ENCODE data around the gene COG5. TPM values are rescaled to one million over a fixed set of nuclear protein-coding genes. Genes with fewer than 3 reads are reported as not detected.

COG5 gene
- total RNA-seq, 4 donors from 2014 or later, result 39.7 to 143 (median 98.3) TPM

- Histone ChIP-seq H3K9me3 (no peaks in the 10 kb centered on the region), H3K4me3 (peak overlapping the region; percentile 94 to 99), H3K27me3 (no peaks in the 10 kb centered on the region), H3K36me3 (no peaks in the 10 kb centered on the region), H3K4me1 (peaks cover 5 to 13% of the 10 kb centered on the region in 2 donors), H3K27ac (peak overlapping the region; percentile 92 to 98)
- no peak for DNase-seq
- no peak for TF ChIP-seq POLR2A (IDR thresholded peaks at IDR 0.05)
- intact Hi-C loops (cut with DNase I; ENCODE audit: low total_unique reads), result no loop called here
These were observed 1.0 kb upstream of the COG5 start for GRCh38 chr7:107564553-107565298.

GRCh38 chr7:107563081-107563774 is 492 bp downstream of the COG5 start:
- no peaks in the 10 kb centered on the region for H3K36me3 ChIP-seq
- peak overlapping the region; percentile 94 to 99 for H3K4me3 ChIP-seq
- H3K4me1 ChIP-seq, result peaks cover 5 to 13% of the 10 kb centered on the region in 2 donors
- no peaks in the 10 kb centered on the region for H3K9me3 ChIP-seq
- H3K27me3 ChIP-seq, result no peaks in the 10 kb centered on the region
- intact Hi-C loops (cut with DNase I; ENCODE audit: low total_unique reads), result no loop called here
- no peak for DNase-seq
- no peak for TF ChIP-seq CTCF (IDR thresholded peaks at IDR 0.05)
- no peak for TF ChIP-seq POLR2A (IDR thresholded peaks at IDR 0.05)
- H3K27ac ChIP-seq, result peak overlapping the region; percentile 92 to 98

- no peak overlapping the region for H3K4me3 ChIP-seq
- no peaks in the 10 kb centered on the region for H3K27me3 ChIP-seq
- no peak for TF ChIP-seq POLR2A (IDR thresholded peaks at IDR 0.05)
- no peak for DNase-seq
- peak overlapping the region in 1 of 2 donors; percentile 0 for H3K27ac ChIP-seq
- intact Hi-C loops (cut with DNase I; ENCODE audit: low total_unique reads), result no loop called here
- no peaks in the 10 kb centered on the region for H3K36me3 ChIP-seq
- H3K9me3 ChIP-seq, result no peaks in the 10 kb centered on the region
- H3K4me1 ChIP-seq, result peaks cover 5 to 13% of the 10 kb centered on the region in 2 donors
These were observed 2.7 kb downstream of the COG5 start for GRCh38 chr7:107560898-107561516.

- Histone ChIP-seq H3K27me3 (no peaks in the 10 kb centered on the region), H3K4me3 (no peak overlapping the region), H3K36me3 (no peaks in the 10 kb centered on the region), H3K9me3 (no peaks in the 10 kb centered on the region), H3K4me1 (peaks cover 5 to 7% of the 10 kb centered on the region in 2 donors), H3K27ac (no peak overlapping the region)
- TF ChIP-seq POLR2A (IDR thresholded peaks at IDR 0.05) (no peak), CTCF (IDR thresholded peaks at IDR 0.05) (no peak)
- intact Hi-C loops (cut with DNase I; ENCODE audit: low total_unique reads), result no loop called here
- DNase-seq, result no peak
These were observed 3.9 kb downstream of the COG5 start for GRCh38 chr7:107559864-107560263.

GRCh38 chr7:107555893-107556292 is 7.8 kb downstream of the COG5 start:
- TF ChIP-seq POLR2A (IDR thresholded peaks at IDR 0.05) (no peak), CTCF (IDR thresholded peaks at IDR 0.05) (no peak)
- intact Hi-C loops (cut with DNase I; ENCODE audit: low total_unique reads), result no loop called here

GRCh38 chr7:107551936-107552335 is 11.8 kb downstream of the COG5 start:
- Histone ChIP-seq H3K9me3 (no peaks in the 10 kb centered on the region), H3K4me3 (no peak overlapping the region), H3K36me3 (no peaks in the 10 kb centered on the region), H3K27me3 (no peaks in the 10 kb centered on the region), H3K4me1 (no peaks in the 10 kb centered on the region), H3K27ac (no peak overlapping the region)
- intact Hi-C loops (cut with DNase I; ENCODE audit: low total_unique reads), result no loop called here
- TF ChIP-seq CTCF (IDR thresholded peaks at IDR 0.05), result no peak
- no peak for TF ChIP-seq POLR2A (IDR thresholded peaks at IDR 0.05)
- no peak for DNase-seq

More at GRCh38 chr7:107555893-107556292, 7.8 kb downstream of the COG5 start:
- peaks cover 0 to 3% of the 10 kb centered on the region in 2 donors for H3K4me1 ChIP-seq
- DNase-seq, result no peak
- no peaks in the 10 kb centered on the region for H3K9me3 ChIP-seq
- H3K36me3 ChIP-seq, result no peaks in the 10 kb centered on the region
- no peak overlapping the region for H3K27ac ChIP-seq
- no peak overlapping the region for H3K4me3 ChIP-seq
- H3K27me3 ChIP-seq, result no peaks in the 10 kb centered on the region
